ENCODE data around the gene MAPK8IP3.

DNA sequence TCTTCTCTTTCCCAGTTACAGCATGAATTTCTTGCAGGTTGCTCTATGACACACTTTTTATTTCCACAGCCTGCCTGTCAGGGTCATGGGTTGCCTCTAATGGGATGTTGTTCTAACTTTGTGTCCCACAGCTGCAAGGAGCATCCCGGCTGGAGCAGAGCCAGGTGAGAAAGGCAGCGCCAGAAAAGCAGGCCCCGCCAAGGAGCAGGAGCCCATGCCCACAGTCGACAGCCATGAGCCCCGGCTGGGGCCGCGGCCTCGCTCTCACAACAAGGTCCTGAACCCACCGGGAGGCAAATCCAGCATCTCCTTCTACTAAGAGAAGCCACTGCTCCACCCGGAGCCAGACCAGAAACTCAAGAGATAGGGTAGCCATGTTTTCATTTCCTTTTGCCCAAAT lies 7.3 kb upstream of the MAPK8IP3 start:
- TF ChIP-seq SUZ12 (IDR thresholded peaks at IDR 0.05; ENCODE audit: extremely low read depth, insufficient read depth, insufficient read length) (no peak), ZNF274 (IDR thresholded peaks at IDR 0.05; ENCODE audit: low read depth, low read length) (no peak), YY1 (IDR thresholded peaks at IDR 0.05; ENCODE audit: insufficient read depth, insufficient read length) (no peak)
